ENCODE results near the gene DCN. TPM values are rescaled to one million over a fixed set of nuclear protein-coding genes. Genes with fewer than 3 reads are reported as not detected.

DCN gene
- total RNA-seq, 1 donor from 2014 or later = 0.57 TPM

DNA sequence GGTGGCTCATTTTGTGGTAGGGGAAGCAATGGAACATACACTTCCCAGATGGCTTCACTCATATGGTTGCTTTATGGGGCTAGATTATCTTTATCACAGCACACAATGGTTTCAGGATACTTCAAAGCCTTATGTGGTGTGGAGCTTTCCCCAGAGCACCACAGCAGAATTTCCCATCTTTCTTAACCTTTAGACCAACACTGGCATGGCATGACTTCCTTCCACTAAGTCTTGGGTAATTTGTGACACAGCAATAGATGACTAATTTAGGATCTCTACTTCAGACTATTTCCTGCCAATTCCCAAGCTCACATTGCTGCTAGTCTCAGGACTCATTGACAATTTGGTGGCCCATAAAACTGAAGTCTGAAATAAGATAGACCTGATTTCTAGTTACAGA, 36.9 kb upstream of the DCN start:
- H3K4me3 Mint-ChIP-seq (ENCODE audit: unreplicated experiment) = no peak overlapping the region
- H3K27ac ChIP-seq (ENCODE audit: low read depth, low read length) = no peak overlapping the region

DNA sequence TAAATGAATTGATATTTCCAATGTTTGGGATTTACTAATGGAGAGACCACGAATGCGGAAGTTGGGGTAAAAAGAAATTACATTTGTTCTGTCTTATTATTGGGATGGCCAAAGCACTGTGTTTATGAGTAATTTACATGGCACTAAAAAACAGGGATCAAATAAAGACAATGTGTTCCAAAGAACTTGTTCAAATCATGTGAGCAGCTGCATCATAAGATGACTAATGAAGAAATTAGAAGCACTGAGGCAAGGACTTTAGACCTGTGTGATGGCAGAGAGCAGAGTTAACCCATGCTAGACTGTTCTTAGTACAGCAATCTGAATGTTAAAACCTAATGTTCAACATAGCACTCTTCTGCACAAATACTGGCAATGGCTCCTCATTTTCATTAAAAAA, 34.3 kb upstream of the DCN start:
- Histone ChIP-seq H3K27me3 (ENCODE audit: insufficient read depth, low read length) (no peaks in the 10 kb centered on the region), H3K4me2 (ENCODE audit: low read length) (no peak overlapping the region), H3K9ac (ENCODE audit: low read length) (no peak overlapping the region), H3K9me3 (ENCODE audit: insufficient read depth, low read depth, low read length) (no peaks in the 10 kb centered on the region), H4K20me1 (ENCODE audit: insufficient read depth, low read length) (no peaks in the 10 kb centered on the region), H3K36me3 (ENCODE audit: insufficient read depth, low read length) (no peaks in the 10 kb centered on the region), H3K4me3 (ENCODE audit: insufficient read depth, low read depth, low read length) (no peak overlapping the region), H3K4me1 (ENCODE audit: insufficient read depth, low read length) (no peaks in the 10 kb centered on the region), H3K79me2 (ENCODE audit: insufficient read depth, low read length) (no peaks in the 10 kb centered on the region), H3K27ac (ENCODE audit: low read depth, low read length) (no peak overlapping the region), H2AFZ (ENCODE audit: low read depth, low read length) (no peak overlapping the region)
- no peak overlapping the region for H3K27ac Mint-ChIP-seq (ENCODE audit: unreplicated experiment)
- H3K4me3 Mint-ChIP-seq (ENCODE audit: unreplicated experiment) = no peak overlapping the region
- FAIRE-seq = no peak
- no peak for TF ChIP-seq EZH2 (IDR thresholded peaks at IDR 0.05; ENCODE audit: insufficient read depth, low read length)
- TF ChIP-seq, protein P1, sequence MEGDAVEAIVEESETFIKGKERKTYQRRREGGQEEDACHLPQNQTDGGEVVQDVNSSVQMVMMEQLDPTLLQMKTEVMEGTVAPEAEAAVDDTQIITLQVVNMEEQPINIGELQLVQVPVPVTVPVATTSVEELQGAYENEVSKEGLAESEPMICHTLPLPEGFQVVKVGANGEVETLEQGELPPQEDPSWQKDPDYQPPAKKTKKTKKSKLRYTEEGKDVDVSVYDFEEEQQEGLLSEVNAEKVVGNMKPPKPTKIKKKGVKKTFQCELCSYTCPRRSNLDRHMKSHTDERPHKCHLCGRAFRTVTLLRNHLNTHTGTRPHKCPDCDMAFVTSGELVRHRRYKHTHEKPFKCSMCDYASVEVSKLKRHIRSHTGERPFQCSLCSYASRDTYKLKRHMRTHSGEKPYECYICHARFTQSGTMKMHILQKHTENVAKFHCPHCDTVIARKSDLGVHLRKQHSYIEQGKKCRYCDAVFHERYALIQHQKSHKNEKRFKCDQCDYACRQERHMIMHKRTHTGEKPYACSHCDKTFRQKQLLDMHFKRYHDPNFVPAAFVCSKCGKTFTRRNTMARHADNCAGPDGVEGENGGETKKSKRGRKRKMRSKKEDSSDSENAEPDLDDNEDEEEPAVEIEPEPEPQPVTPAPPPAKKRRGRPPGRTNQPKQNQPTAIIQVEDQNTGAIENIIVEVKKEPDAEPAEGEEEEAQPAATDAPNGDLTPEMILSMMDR (IDR thresholded peaks at IDR 0.05; ENCODE audit: insufficient read depth, low read depth, low read length) = no peak
- peaks cover 3% of the 10 kb centered on the region for H3K9me3 Mint-ChIP-seq (ENCODE audit: unreplicated experiment)
- peaks cover 4% of the 10 kb centered on the region for H3K4me1 Mint-ChIP-seq (ENCODE audit: low read depth, unreplicated experiment)
- no peaks in the 10 kb centered on the region for H3K36me3 Mint-ChIP-seq (ENCODE audit: low read depth, unreplicated experiment)
- no peak for DNase-seq (ENCODE audit: low read depth)
- no peaks in the 10 kb centered on the region for H3K27me3 Mint-ChIP-seq (ENCODE audit: low read depth, unreplicated experiment)

More for the DNA sequence above, 36.9 kb upstream of the DCN start:
- Histone ChIP-seq H3K9me3 (ENCODE audit: insufficient read depth, low read depth, low read length) (no peaks in the 10 kb centered on the region), H4K20me1 (ENCODE audit: insufficient read depth, low read length) (no peaks in the 10 kb centered on the region), H2AFZ (ENCODE audit: low read depth, low read length) (peak overlapping the region; percentile 1), H3K4me2 (ENCODE audit: low read length) (no peak overlapping the region), H3K79me2 (ENCODE audit: insufficient read depth, low read length) (no peaks in the 10 kb centered on the region), H3K4me3 (ENCODE audit: insufficient read depth, low read depth, low read length) (no peak overlapping the region), H3K27me3 (ENCODE audit: insufficient read depth, low read length) (no peaks in the 10 kb centered on the region), H3K9ac (ENCODE audit: low read length) (no peak overlapping the region), H3K4me1 (ENCODE audit: insufficient read depth, low read length) (peaks cover 6% of the 10 kb centered on the region), H3K36me3 (ENCODE audit: insufficient read depth, low read length) (no peaks in the 10 kb centered on the region)
- Mint-ChIP-seq H3K4me1 (ENCODE audit: low read depth, unreplicated experiment) (peaks cover 11% of the 10 kb centered on the region), H3K36me3 (ENCODE audit: low read depth, unreplicated experiment) (no peaks in the 10 kb centered on the region), H3K27ac (ENCODE audit: unreplicated experiment) (no peak overlapping the region), H3K27me3 (ENCODE audit: low read depth, unreplicated experiment) (no peaks in the 10 kb centered on the region), H3K9me3 (ENCODE audit: unreplicated experiment) (peaks cover 3% of the 10 kb centered on the region)
- TF ChIP-seq EZH2 (IDR thresholded peaks at IDR 0.05; ENCODE audit: insufficient read depth, low read length) = no peak
- TF ChIP-seq, protein P1 (IDR thresholded peaks at IDR 0.05; ENCODE audit: insufficient read depth, low read depth, low read length) = no peak
- DNase-seq (ENCODE audit: low read depth) (no peak), FAIRE-seq (no peak)

DNA sequence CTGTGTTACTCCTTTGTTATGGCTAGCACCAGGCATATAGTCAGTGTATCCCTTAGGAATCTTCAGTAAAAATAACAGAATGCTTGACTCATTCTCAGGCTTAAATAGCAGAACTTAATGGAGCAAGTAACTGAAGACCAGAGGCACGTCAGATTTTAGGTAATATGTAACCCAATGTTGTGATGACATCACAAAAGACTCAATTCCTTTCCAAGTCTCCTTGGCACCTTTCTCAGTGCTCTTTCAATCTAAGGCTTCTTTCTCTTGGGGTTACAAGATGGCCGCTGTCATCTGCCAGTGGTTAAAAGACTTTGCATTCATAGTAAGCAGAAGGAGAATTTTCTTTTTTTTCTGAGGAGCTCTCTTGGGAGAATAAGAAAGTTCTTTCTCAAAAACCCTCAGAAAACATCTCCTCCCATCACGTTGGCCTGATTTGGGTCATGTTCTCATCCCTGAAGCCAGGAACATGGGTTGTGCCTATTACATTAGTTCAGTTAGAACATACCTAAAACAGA, 33.4 kb upstream of the DCN start:
- peak overlapping the region; percentile 87 for H3K27ac Mint-ChIP-seq (ENCODE audit: unreplicated experiment)

More for the DNA sequence above, 33.4 kb upstream of the DCN start:
- H3K79me2 ChIP-seq (ENCODE audit: insufficient read depth, low read length) = no peaks in the 10 kb centered on the region
- TF ChIP-seq EZH2 (IDR thresholded peaks at IDR 0.05; ENCODE audit: insufficient read depth, low read length) = no peak
- no peak overlapping the region for H3K4me2 ChIP-seq (ENCODE audit: low read length)
- no peaks in the 10 kb centered on the region for H3K27me3 ChIP-seq (ENCODE audit: insufficient read depth, low read length)
- no peak overlapping the region for H3K4me3 ChIP-seq (ENCODE audit: insufficient read depth, low read depth, low read length)
- no peak overlapping the region for H3K4me3 Mint-ChIP-seq (ENCODE audit: unreplicated experiment)
- H3K27me3 Mint-ChIP-seq (ENCODE audit: low read depth, unreplicated experiment) = no peaks in the 10 kb centered on the region
- no peak overlapping the region for H3K27ac ChIP-seq (ENCODE audit: low read depth, low read length)
- no peak overlapping the region for H2AFZ ChIP-seq (ENCODE audit: low read depth, low read length)
- H3K9ac ChIP-seq (ENCODE audit: low read length) = no peak overlapping the region
- H3K9me3 ChIP-seq (ENCODE audit: insufficient read depth, low read depth, low read length) = no peaks in the 10 kb centered on the region
- no peaks in the 10 kb centered on the region for H3K4me1 ChIP-seq (ENCODE audit: insufficient read depth, low read length)
- peaks cover 3% of the 10 kb centered on the region for H3K9me3 Mint-ChIP-seq (ENCODE audit: unreplicated experiment)
- H4K20me1 ChIP-seq (ENCODE audit: insufficient read depth, low read length) = no peaks in the 10 kb centered on the region
- FAIRE-seq = no peak
- H3K36me3 Mint-ChIP-seq (ENCODE audit: low read depth, unreplicated experiment) = no peaks in the 10 kb centered on the region
- H3K36me3 ChIP-seq (ENCODE audit: insufficient read depth, low read length) = no peaks in the 10 kb centered on the region
- peak; percentile 55 for DNase-seq (ENCODE audit: low read depth)
- H3K4me1 Mint-ChIP-seq (ENCODE audit: low read depth, unreplicated experiment) = peaks cover 4% of the 10 kb centered on the region

Measured in astrocyte (in vitro differentiated cells and primary cell).